GM19328 (cell line): Measurements from ENCODE around the gene STT3A.
A peak's percentile ranks its signal among the peaks of the same experiment; 100 is the strongest.
"Not testable (repeated sequence)": the region's sequence is repeated elsewhere in the genome, so short reads cannot be mapped to it uniquely, and the experiment has no call there.

ENCODE experiments used
- ATAC-seq: cut with Tn5 transposase; IDR thresholded peaks from one replicate; pipeline ENCODE4 v1.9.1; 2021; ENCODE audit warnings: mild to moderate bottlenecking, moderate library complexity; ENCODE audit not compliant: unreplicated experiment

STT3A gene

GRCh38 chr11:125592305-125593113, at the start of gene STT3A:
Gene STT3A (plus strand): TSS chr11:125592852. CDS start chr11:125595916, 3,064 bp downstream.
- peak; percentile 97 for ATAC-seq

GRCh38 chr11:125550780-125551179, 41.9 kb upstream of the STT3A start:
- no peak for ATAC-seq

- no peak for ATAC-seq
Measured at GRCh38 chr11:125551835-125552342, 40.8 kb upstream of the STT3A start.

GRCh38 chr11:125552927-125553326, 39.7 kb upstream of the STT3A start:
- no peak for ATAC-seq

GRCh38 chr11:125553357-125553756, 39.3 kb upstream of the STT3A start:
- ATAC-seq, result no peak

GRCh38 chr11:125554038-125554437, 38.6 kb upstream of the STT3A start:
- no peak for ATAC-seq

- no peak for ATAC-seq
Measured at GRCh38 chr11:125559888-125560287, 32.8 kb upstream of the STT3A start.

- ATAC-seq, result no peak
Measured at GRCh38 chr11:125561924-125562323, 30.7 kb upstream of the STT3A start.

- no peak for ATAC-seq
Measured at GRCh38 chr11:125562430-125562829, 30.2 kb upstream of the STT3A start.

- no peak for ATAC-seq
Measured at GRCh38 chr11:125564357-125564756, 28.3 kb upstream of the STT3A start.

GRCh38 chr11:125566235-125566634, 26.4 kb upstream of the STT3A start:
- no peak for ATAC-seq

GRCh38 chr11:125568970-125569914, 23.4 kb upstream of the STT3A start, which contains the start of gene EI24:
Gene EI24 (plus strand): TSS chr11:125569477. CDS start chr11:125572528, 3,051 bp downstream.
- peak; percentile 96 for ATAC-seq

GRCh38 chr11:125569915-125570621, 22.6 kb upstream of the STT3A start:
- no peak for ATAC-seq

- no peak for ATAC-seq
Measured at GRCh38 chr11:125570952-125571351, 21.7 kb upstream of the STT3A start.

GRCh38 chr11:125572916-125573315, 19.7 kb upstream of the STT3A start:
- ATAC-seq, result no peak

- ATAC-seq, result not testable (repeated sequence)
Measured at GRCh38 chr11:125577181-125577580, 15.5 kb upstream of the STT3A start.

GRCh38 chr11:125578783-125579182, 13.9 kb upstream of the STT3A start:
- ATAC-seq, result no peak

GRCh38 chr11:125579811-125580210, 12.8 kb upstream of the STT3A start:
- ATAC-seq, result no peak

- ATAC-seq, result no peak
Measured at GRCh38 chr11:125583496-125583895, 9.2 kb upstream of the STT3A start.

GRCh38 chr11:125585487-125585886, 7.2 kb upstream of the STT3A start:
- ATAC-seq, result no peak

GRCh38 chr11:125586623-125587022, 6.0 kb upstream of the STT3A start:
- no peak for ATAC-seq
